ENCODE measurements around the gene HIRA. TPM values are rescaled to one million over a fixed set of nuclear protein-coding genes. Genes with fewer than 3 reads are reported as not detected.

HIRA gene
- polyA plus RNA-seq, 3 donors, result 1.8 to 20.7 (median 2.6) TPM

DNA sequence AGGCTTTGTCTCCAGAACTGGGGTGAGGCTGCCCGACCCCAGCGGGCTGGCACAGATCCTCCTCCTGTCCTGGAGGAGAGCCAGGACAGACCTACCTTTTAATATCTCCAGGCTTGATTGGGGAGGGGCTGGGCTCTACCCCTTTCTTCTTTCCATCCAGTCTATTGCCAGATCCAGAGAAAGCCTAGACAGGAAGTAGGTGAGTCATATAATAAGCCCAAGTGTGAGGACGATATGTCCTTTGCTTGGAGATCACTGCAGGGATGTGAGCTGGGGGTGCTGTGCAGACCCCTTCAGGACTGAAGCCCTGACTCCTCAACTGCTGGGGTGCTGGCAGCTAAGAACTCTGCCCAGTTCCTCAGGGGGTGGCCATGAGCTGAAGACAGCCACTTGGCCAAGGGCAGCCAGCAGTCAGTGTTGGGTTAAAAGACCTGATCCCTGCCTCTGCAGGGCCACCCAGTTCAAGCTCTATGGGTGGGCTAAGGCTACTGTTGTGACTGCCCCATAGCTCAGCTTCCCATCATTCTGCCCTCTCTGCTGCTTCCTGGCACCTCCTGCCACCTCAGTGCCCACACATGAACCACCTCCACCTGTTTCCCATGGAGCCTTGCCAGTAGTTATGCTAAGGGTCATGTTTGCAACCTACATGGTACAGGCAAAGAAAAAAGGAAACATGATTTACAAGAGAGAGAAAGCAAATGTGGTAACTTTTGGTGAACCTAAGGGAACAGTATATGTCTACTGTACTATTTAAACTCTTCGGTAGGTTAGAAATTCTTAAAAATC, 24.2 kb upstream of the HIRA start:
- H3K27ac Mint-ChIP-seq, result peak overlapping the region in 1 of 7 donors; percentile 31
- peaks cover 74 to 88% of the 10 kb centered on the region in 2 donors for H3K36me3 Mint-ChIP-seq
- no peak overlapping the region for H3K4me3 Mint-ChIP-seq
- no peak overlapping the region for H3K9ac ChIP-seq (ENCODE audit: insufficient read depth, low read length, poor library complexity, severe bottlenecking)
- H3K4me1 ChIP-seq (ENCODE audit: control insufficient read depth in 1 of 2, insufficient read depth in 2 of 2, low read length in 2 of 2), result no peaks in the 10 kb centered on the region
- H3K27me3 ChIP-seq (ENCODE audit: control insufficient read depth in 2 of 2, insufficient read depth in 2 of 2, low read length in 2 of 2), result no peaks in the 10 kb centered on the region
- H3K27ac ChIP-seq (ENCODE audit: low read depth in 1 of 2, low read length in 2 of 2), result no peak overlapping the region
- DNase-seq, result no peak
- H3K36me3 ChIP-seq (replicated peaks in 1 of 2; ENCODE audit: control insufficient read depth in 1 of 2, insufficient read depth in 2 of 2, low read length in 2 of 2), result peaks cover 69 to 99% of the 10 kb centered on the region in 2 donors
- 100% methylated on average over 1 of the region's 4 CpGs for whole genome bisulfite sequencing (ENCODE audit: insufficient coverage)
- no peaks in the 10 kb centered on the region for H4K20me1 ChIP-seq (ENCODE audit: insufficient read depth, low read length)
- no peaks in the 10 kb centered on the region for H3K9me3 Mint-ChIP-seq
- TF ChIP-seq, protein P1, sequence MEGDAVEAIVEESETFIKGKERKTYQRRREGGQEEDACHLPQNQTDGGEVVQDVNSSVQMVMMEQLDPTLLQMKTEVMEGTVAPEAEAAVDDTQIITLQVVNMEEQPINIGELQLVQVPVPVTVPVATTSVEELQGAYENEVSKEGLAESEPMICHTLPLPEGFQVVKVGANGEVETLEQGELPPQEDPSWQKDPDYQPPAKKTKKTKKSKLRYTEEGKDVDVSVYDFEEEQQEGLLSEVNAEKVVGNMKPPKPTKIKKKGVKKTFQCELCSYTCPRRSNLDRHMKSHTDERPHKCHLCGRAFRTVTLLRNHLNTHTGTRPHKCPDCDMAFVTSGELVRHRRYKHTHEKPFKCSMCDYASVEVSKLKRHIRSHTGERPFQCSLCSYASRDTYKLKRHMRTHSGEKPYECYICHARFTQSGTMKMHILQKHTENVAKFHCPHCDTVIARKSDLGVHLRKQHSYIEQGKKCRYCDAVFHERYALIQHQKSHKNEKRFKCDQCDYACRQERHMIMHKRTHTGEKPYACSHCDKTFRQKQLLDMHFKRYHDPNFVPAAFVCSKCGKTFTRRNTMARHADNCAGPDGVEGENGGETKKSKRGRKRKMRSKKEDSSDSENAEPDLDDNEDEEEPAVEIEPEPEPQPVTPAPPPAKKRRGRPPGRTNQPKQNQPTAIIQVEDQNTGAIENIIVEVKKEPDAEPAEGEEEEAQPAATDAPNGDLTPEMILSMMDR (IDR thresholded peaks at IDR 0.05), result no peak
- no peaks in the 10 kb centered on the region for H3K4me1 Mint-ChIP-seq
- no peak overlapping the region for H3K4me2 ChIP-seq (replicated peaks; ENCODE audit: extremely low read depth, low read length, poor library complexity, severe bottlenecking)
- no peaks in the 10 kb centered on the region for H3K9me3 ChIP-seq (replicated peaks in 1 of 2; ENCODE audit: control insufficient read depth in 1 of 2, insufficient read depth in 1 of 2, low read length in 2 of 2)
- H3K79me2 ChIP-seq (ENCODE audit: insufficient read depth, low read length), result no peaks in the 10 kb centered on the region
- no peak overlapping the region for H3K4me3 ChIP-seq (replicated peaks in 1 of 3; ENCODE audit: low read depth in 2 of 3, low read length in 3 of 3)
- no peak overlapping the region for H2AFZ ChIP-seq (ENCODE audit: insufficient read depth, low read depth, low read length, poor library complexity, severe bottlenecking)
- H3K27me3 Mint-ChIP-seq (ENCODE audit: low read depth in 3 of 3), result peaks cover 0 to 2% (median 0%) of the 10 kb centered on the region in 3 donors
- intact Hi-C loops (cut with micrococcal nuclease), result no loop called here

DNA sequence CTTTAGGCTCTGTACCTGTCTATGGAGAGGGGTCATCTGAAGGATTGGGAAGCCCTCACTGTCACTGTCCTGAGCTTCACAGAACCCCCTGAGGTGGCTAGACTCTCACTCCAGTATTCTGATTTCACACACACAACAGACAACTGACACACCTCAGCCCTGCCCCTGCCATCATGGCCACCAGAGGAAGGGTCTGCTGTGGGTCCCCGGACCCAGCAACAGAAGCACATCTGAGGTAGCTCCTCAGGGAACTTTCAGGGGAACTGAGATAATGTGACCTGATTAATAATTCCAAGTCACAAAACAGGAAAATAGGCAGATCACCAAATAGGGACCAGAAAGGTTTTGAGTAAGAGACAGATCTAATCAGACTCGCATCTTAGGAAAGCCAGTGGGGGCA, 23.5 kb upstream of the HIRA start:
- no peak overlapping the region for H3K27ac ChIP-seq (ENCODE audit: low read depth in 1 of 2, low read length in 2 of 2)
- no peak overlapping the region for H3K4me3 ChIP-seq (replicated peaks in 1 of 3; ENCODE audit: low read depth in 2 of 3, low read length in 3 of 3)
- H3K9me3 Mint-ChIP-seq, result no peaks in the 10 kb centered on the region
- H3K36me3 ChIP-seq (replicated peaks in 1 of 2; ENCODE audit: control insufficient read depth in 1 of 2, insufficient read depth in 2 of 2, low read length in 2 of 2), result peaks cover 73 to 99% of the 10 kb centered on the region in 2 donors
- H3K36me3 Mint-ChIP-seq, result peaks cover 76 to 88% of the 10 kb centered on the region in 2 donors
- H3K4me2 ChIP-seq (replicated peaks; ENCODE audit: extremely low read depth, low read length, poor library complexity, severe bottlenecking), result no peak overlapping the region
- no peaks in the 10 kb centered on the region for H3K9me3 ChIP-seq (replicated peaks in 1 of 2; ENCODE audit: control insufficient read depth in 1 of 2, insufficient read depth in 1 of 2, low read length in 2 of 2)
- H3K27me3 ChIP-seq (ENCODE audit: control insufficient read depth in 2 of 2, insufficient read depth in 2 of 2, low read length in 2 of 2), result no peaks in the 10 kb centered on the region
- H3K4me1 Mint-ChIP-seq, result no peaks in the 10 kb centered on the region
- H3K4me1 ChIP-seq (ENCODE audit: control insufficient read depth in 1 of 2, insufficient read depth in 2 of 2, low read length in 2 of 2), result no peaks in the 10 kb centered on the region
- WGBS (ENCODE audit: insufficient coverage), result 100% methylated on average over 1 of the region's 2 CpGs
- H4K20me1 ChIP-seq (ENCODE audit: insufficient read depth, low read length), result no peaks in the 10 kb centered on the region
- TF ChIP-seq, protein P1 (IDR thresholded peaks at IDR 0.05), result no peak
- peak overlapping the region in 2 of 7 donors; percentile 3 to 57 for H3K27ac Mint-ChIP-seq
- H2AFZ ChIP-seq (ENCODE audit: insufficient read depth, low read depth, low read length, poor library complexity, severe bottlenecking), result no peak overlapping the region
- H3K79me2 ChIP-seq (ENCODE audit: insufficient read depth, low read length), result no peaks in the 10 kb centered on the region
- no peak overlapping the region for H3K9ac ChIP-seq (ENCODE audit: insufficient read depth, low read length, poor library complexity, severe bottlenecking)
- H3K27me3 Mint-ChIP-seq (ENCODE audit: low read depth in 3 of 3), result no peaks in the 10 kb centered on the region
- no peak overlapping the region for H3K4me3 Mint-ChIP-seq
- DNase-seq, result no peak
- intact Hi-C loops (cut with micrococcal nuclease), result no loop called here
